Transverse colon (tissue), 4 donors: Measurements from ENCODE around the gene SYNE2. TPM values are rescaled to one million over a fixed set of nuclear protein-coding genes. Genes with fewer than 3 reads are reported as not detected.

Source experiments
- DNase-seq: peaks from one replicate; pipeline ENCODE4 v3.0.0-alpha.2; 2019
- H3K27ac ChIP-seq, 4 donors: fragments of 200-600 bp; sonication (generic); 2 replicates each; pipeline ENCODE4 v1.5.1; 2016 to 2018; ENCODE audit warnings: inconsistent platforms in 4 of 4
- H3K27me3 ChIP-seq: fragments of 200-600 bp; sonication (generic); 2 replicates; pipeline ENCODE4 v1.5.1; 2017; ENCODE audit warnings: inconsistent platforms
- H3K36me3 ChIP-seq, 4 donors: fragments of 200-600 bp; sonication (generic); 2 replicates each; pipeline ENCODE4 v1.5.1; 2017 to 2019; ENCODE audit warnings: inconsistent platforms in 4 of 4
- H3K4me1 ChIP-seq, 4 donors: fragments of 200-600 bp; sonication (generic); 2 replicates each; pipeline ENCODE4 v1.5.1; 2017 to 2020; ENCODE audit warnings: inconsistent platforms in 4 of 4
- H3K4me3 ChIP-seq, 4 donors: fragments of 200-600 bp; sonication (generic); 1 replicate in 1 of 4; 2 replicates in 3 of 4; pipeline versions ENCODE4 v1.5.1 to v1.6.1; 2017 to 2019; ENCODE audit warnings: inconsistent platforms in 4 of 4
- H3K9me3 ChIP-seq, 2 donors: fragments of 200-600 bp; sonication (generic); 2 replicates each; pipeline ENCODE4 v1.5.1; 2017 to 2019; ENCODE audit warnings: inconsistent platforms in 2 of 2
- EP300 ChIP-seq: sonication (generic); formaldehyde crosslinking; IDR thresholded peaks from one replicate; pipeline ENCODE4 v1.6.1; 2017; ENCODE audit warnings: antibody characterized with exemption, low read depth
- POLR2A ChIP-seq: fragments of 450-650 bp; IDR thresholded peaks from one replicate; pipeline ENCODE4 v1.6.1; 2016; ENCODE audit warnings: antibody characterized with exemption, mild to moderate bottlenecking, moderate library complexity
- POLR2AphosphoS5 ChIP-seq, 3 donors: sonication (generic); formaldehyde crosslinking; IDR thresholded peaks; one replicate each; pipeline ENCODE4 v1.6.1; 2016; ENCODE audit warnings: antibody characterized with exemption in 3 of 3
- WGBS, 2 donors: methylation state at CpG; one replicate each; pipeline ENCODE4 v1.1.5; 2018; ENCODE audit warnings: low coverage in 1 of 2; 5-methylcytosine and 5-hydroxymethylcytosine counted together
- in situ Hi-C, 4 donors: fragments of 200-750 bp; cut with MboI; loops; one replicate each; pipeline versions ENCODE4 v1.15.0 to v1.15.1; 2017; ENCODE audit warnings: low sequenced_read_pairs in 3 of 4, low pct_ligation_motif_present in 1 of 4, low pct_unique_long_range_greater_than_20kb in 1 of 4
- intact Hi-C: fragments of 100-400 bp; cut with DNase I; formaldehyde crosslinking; loops from one replicate; pipeline ENCODE4 v1.15.1; 2023; ENCODE audit warnings: low total_unique reads
- total RNA-seq, 4 donors: library from RNA; depleted of rRNA; stranded (reverse); fragments of >200 nt; gene quantifications; one replicate each; pipeline ENCODE4 v1.1.0, GENCODE V29; 2016
- TF ChIP-seq, protein P1 (sequence below), 5 experiments: fragments of 200-600 bp in 3 of 5; fragments of 450-650 bp in 2 of 5; sonication (generic) in 3 of 5; IDR thresholded peaks; 1 replicate in 2 of 5; 2 replicates in 3 of 5; pipeline ENCODE4 v1.5.1; 2016 to 2017; ENCODE audit warnings: antibody characterized with exemption in 5 of 5, inconsistent platforms in 3 of 5, mild to moderate bottlenecking in 2 of 5, moderate library complexity in 1 of 5

The SYNE2 gene
- total RNA-seq, 4 donors from 2014 or later = 242 to 491 (median 304) TPM

DNA sequence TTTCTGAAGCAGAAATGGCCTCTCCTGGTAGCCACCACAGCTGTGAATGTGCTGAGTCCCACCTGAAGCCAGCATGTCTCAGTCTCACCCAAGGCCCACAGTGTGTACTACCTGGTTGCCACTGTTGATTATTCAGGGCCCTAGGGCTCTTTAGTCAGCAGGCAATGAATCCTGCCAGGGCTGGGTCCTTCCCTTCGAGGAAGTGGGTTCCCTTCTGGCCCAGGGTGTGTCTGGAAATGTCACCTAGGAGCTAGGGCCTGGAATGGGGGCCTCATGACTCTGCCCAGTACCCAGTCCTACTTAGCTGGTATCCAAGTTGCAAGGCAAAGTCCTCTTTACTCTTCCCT is 207.4 kb downstream of the SYNE2 start:
- H3K27me3 ChIP-seq = no peaks in the 10 kb centered on the region
- no CpG with 5 or more reads among the region's 1 CpG for WGBS, 2 donors
- H3K4me1 ChIP-seq = peaks cover 0 to 3% (median 0%) of the 10 kb centered on the region in 4 donors
- TF ChIP-seq EP300 = no peak
- TF ChIP-seq, protein P1, sequence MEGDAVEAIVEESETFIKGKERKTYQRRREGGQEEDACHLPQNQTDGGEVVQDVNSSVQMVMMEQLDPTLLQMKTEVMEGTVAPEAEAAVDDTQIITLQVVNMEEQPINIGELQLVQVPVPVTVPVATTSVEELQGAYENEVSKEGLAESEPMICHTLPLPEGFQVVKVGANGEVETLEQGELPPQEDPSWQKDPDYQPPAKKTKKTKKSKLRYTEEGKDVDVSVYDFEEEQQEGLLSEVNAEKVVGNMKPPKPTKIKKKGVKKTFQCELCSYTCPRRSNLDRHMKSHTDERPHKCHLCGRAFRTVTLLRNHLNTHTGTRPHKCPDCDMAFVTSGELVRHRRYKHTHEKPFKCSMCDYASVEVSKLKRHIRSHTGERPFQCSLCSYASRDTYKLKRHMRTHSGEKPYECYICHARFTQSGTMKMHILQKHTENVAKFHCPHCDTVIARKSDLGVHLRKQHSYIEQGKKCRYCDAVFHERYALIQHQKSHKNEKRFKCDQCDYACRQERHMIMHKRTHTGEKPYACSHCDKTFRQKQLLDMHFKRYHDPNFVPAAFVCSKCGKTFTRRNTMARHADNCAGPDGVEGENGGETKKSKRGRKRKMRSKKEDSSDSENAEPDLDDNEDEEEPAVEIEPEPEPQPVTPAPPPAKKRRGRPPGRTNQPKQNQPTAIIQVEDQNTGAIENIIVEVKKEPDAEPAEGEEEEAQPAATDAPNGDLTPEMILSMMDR (IDR thresholded peaks at IDR 0.05) = no peak
- TF ChIP-seq POLR2AphosphoS5 (IDR thresholded peaks at IDR 0.05) = no peak
- no peak for TF ChIP-seq POLR2A
- peaks cover 0 to 7% (median 3%) of the 10 kb centered on the region in 4 donors for H3K36me3 ChIP-seq
- in situ Hi-C loops = no loop called here
- DNase-seq = peak; percentile 38
- H3K9me3 ChIP-seq = no peaks in the 10 kb centered on the region
- H3K27ac ChIP-seq = peak overlapping the region in 2 of 4 donors; percentile 8 to 13
- H3K4me3 ChIP-seq = no peak overlapping the region
- intact Hi-C loops = no loop called here

DNA sequence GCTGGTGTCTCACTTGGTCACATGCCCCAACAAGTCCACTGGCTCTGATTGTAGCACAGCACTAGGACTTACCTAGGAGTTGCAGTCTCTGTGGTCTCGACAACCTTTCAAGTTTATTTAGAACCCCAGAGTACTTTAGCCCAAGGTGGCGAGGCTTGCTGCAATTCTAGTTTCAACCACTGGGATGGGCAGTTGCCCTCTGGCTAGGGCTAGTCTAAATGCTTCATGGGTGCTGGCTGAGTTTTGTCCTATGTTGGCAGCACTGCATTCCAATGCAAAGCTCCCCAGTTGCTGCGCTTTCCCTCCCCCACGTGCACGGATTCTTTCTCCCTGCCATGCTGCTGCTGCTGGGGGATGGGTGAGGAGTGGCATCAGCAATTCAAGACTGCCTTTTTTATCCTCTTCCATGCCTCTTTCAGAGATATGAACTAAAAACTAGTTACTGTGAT is 207.9 kb downstream of the SYNE2 start:
- Histone ChIP-seq H3K4me3 (no peak overlapping the region), H3K27me3 (no peaks in the 10 kb centered on the region), H3K9me3 (no peaks in the 10 kb centered on the region), H3K4me1 (peaks cover 0 to 3% (median 0%) of the 10 kb centered on the region in 4 donors), H3K27ac (peak overlapping the region in 1 of 4 donors; percentile 8), H3K36me3 (peaks cover 0 to 12% (median 3%) of the 10 kb centered on the region in 4 donors)
- 90 to 92% methylated on average over 3 to 5 of the region's 5 CpGs for WGBS, 2 donors
- no peak for TF ChIP-seq POLR2AphosphoS5 (IDR thresholded peaks at IDR 0.05)
- TF ChIP-seq, protein P1 (IDR thresholded peaks at IDR 0.05) = peak; percentile 31 to 65 (median 53)
- no peak for TF ChIP-seq EP300
- TF ChIP-seq POLR2A = no peak
- in situ Hi-C loops = no loop called here
- intact Hi-C loops = no loop called here
- peak; percentile 42 for DNase-seq

DNA sequence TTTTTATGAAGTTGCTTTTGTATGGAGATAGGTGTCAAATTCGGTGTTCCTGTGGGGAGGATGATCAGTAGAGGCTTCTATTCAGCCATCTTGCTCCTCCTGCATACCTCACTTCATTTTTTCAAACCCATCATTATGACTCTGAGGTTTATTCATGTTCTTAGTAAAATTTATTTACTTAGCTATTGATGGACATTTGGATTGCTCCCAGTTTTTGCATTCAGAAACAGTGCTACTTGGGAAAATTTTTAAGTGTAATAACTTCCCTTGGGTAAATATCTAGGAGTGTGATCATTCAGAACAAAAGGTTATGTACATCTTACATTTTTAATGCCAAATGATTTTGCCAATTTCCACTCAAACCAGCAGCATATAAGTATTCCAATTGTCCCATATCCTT is 208.3 kb downstream of the SYNE2 start:
- TF ChIP-seq EP300 = no peak
- Histone ChIP-seq H3K4me1 (peaks cover 0 to 3% (median 0%) of the 10 kb centered on the region in 4 donors), H3K27ac (no peak overlapping the region), H3K27me3 (no peaks in the 10 kb centered on the region), H3K4me3 (no peak overlapping the region), H3K36me3 (peaks cover 0 to 12% (median 3%) of the 10 kb centered on the region in 4 donors), H3K9me3 (no peaks in the 10 kb centered on the region)
- 80 to 81% methylated on average over 1 of the region's 1 CpG for whole genome bisulfite sequencing, 2 donors
- DNase-seq = no peak
- intact Hi-C loops = no loop called here
- in situ Hi-C loops = no loop called here

DNA sequence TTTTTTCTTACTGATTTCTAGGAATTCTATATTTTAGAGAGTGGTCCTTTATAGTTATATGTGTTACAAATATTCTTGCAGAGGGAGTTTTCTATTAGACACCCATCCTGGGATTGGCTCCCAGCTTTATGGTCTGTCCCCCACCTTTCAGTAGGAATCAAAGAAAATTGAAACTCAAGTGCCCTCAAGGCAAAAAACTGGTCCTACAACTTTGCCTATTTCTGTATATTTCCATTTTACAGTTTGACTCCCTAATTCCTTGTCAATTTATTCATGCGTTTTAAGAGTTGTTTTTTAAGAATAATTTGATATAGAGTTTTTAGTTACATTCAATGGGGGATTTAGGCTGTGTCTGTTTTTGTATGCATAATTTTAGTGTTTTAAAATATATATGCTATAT is 208.9 kb downstream of the SYNE2 start:
- 93 to 98% methylated on average over 1 of the region's 1 CpG for WGBS, 2 donors
- intact Hi-C loops = no loop called here
- no peak for TF ChIP-seq POLR2AphosphoS5 (IDR thresholded peaks at IDR 0.05)
- TF ChIP-seq POLR2A = no peak
- no peak for TF ChIP-seq EP300
- TF ChIP-seq, protein P1 (IDR thresholded peaks at IDR 0.05) = no peak
- no peak for DNase-seq
- peaks cover 0 to 12% (median 3%) of the 10 kb centered on the region in 4 donors for H3K36me3 ChIP-seq
- H3K27ac ChIP-seq = no peak overlapping the region
- H3K4me1 ChIP-seq = peaks cover 0 to 3% (median 0%) of the 10 kb centered on the region in 4 donors
- H3K27me3 ChIP-seq = no peaks in the 10 kb centered on the region
- no peaks in the 10 kb centered on the region for H3K9me3 ChIP-seq
- in situ Hi-C loops = no loop called here
- H3K4me3 ChIP-seq = no peak overlapping the region
